T-cell (primary cell): ENCODE measurements around the gene COL6A3. TPM values are rescaled to one million over a fixed set of nuclear protein-coding genes. Genes with fewer than 3 reads are reported as not detected.

Source experiments
- ATAC-seq, 4 experiments: fragments of 200-7000 bp in 3 of 4; fragments of 150-1000 bp in 1 of 4; cut with Tn5 transposase; replicated peaks in 1 of 4; 1 replicate in 3 of 4; 2 replicates in 1 of 4; pipeline ENCODE4 v1.10.0; 2021; ENCODE audit warnings: moderate library complexity in 3 of 4, mild to moderate bottlenecking in 2 of 4, moderate number of reproducible peaks in 1 of 4
- CTCF ChIA-PET, 2 donors: fragments of 300-600 bp; sonication (Branson Sonifier 250); formaldehyde crosslinking; loops; one replicate each; lab custom pipeline; 2022; ENCODE audit warnings: antibody characterized with exemption in 2 of 2; lab: Charles Lee
- POLR2A ChIA-PET, 2 donors: fragments of 300-600 bp; sonication (Branson Sonifier 250); formaldehyde crosslinking; loops; one replicate each; lab custom pipeline; 2022; ENCODE audit warnings: antibody characterized with exemption in 2 of 2; lab: Charles Lee
- DNase-seq, 35 experiments: peaks; one replicate each; pipeline versions ENCODE4 v3.0.0 to v3.0.0-alpha.2; 2013 to 2023
- H3K27ac ChIP-seq: one replicate; pipeline ENCODE4 v1.5.1; 2013; ENCODE audit warnings: low read length
- H3K27me3 ChIP-seq, 2 experiments: replicated peaks in 1 of 2; 1 replicate in 1 of 2; 2 replicates in 1 of 2; pipeline versions ENCODE4 v1.6.1 to v1.7.0; 2013; ENCODE audit warnings: low read length in 1 of 2, mixed read lengths in 1 of 2; ENCODE audit not compliant: control insufficient read depth in 2 of 2, insufficient read depth in 2 of 2; ENCODE audit errors: extremely low read depth in 1 of 2
- H3K36me3 ChIP-seq, 2 donors: 1 replicate in 1 of 2; 2 replicates in 1 of 2; pipeline versions ENCODE4 v1.6.1 to v1.7.0; 2013; ENCODE audit warnings: low read length in 1 of 2; ENCODE audit not compliant: control insufficient read depth in 2 of 2, insufficient read depth in 1 of 2; ENCODE audit errors: extremely low read depth in 1 of 2
- H3K4me1 ChIP-seq, 2 experiments: 1 replicate in 1 of 2; 2 replicates in 1 of 2; pipeline versions ENCODE4 v1.6.1 to v1.7.0; 2013; ENCODE audit warnings: low read length in 2 of 2, mixed read lengths in 1 of 2; ENCODE audit not compliant: insufficient read depth in 2 of 2, control insufficient read depth in 1 of 2; ENCODE audit errors: extremely low read depth in 1 of 2
- H3K4me3 ChIP-seq, 2 donors: 1 replicate in 1 of 2; 2 replicates in 1 of 2; pipeline versions ENCODE4 v1.5.1 to v1.7.0; 2013; ENCODE audit warnings: mild to moderate bottlenecking in 2 of 2, low read length in 1 of 2, moderate library complexity in 1 of 2; ENCODE audit not compliant: control insufficient read depth in 1 of 2; ENCODE audit errors: extremely low read depth in 1 of 2
- H3K9me3 ChIP-seq: 2 replicates; pipeline ENCODE4 v1.7.0; 2013
- H3K27ac Mint-ChIP-seq, 2 donors: one replicate each; pipeline ENCODE4 v1.8.0; 2020 to 2021; ENCODE audit warnings: mild to moderate bottlenecking in 2 of 2, mixed read lengths in 2 of 2
- H3K27me3 Mint-ChIP-seq, 2 donors: one replicate each; pipeline ENCODE4 v1.8.0; 2021 to 2022; ENCODE audit warnings: mixed read lengths in 2 of 2
- H3K36me3 Mint-ChIP-seq: one replicate; pipeline ENCODE4 v1.8.0; 2021; ENCODE audit warnings: mixed read lengths
- H3K4me1 Mint-ChIP-seq, 3 donors: one replicate each; pipeline ENCODE4 v1.8.0; 2020 to 2022; ENCODE audit warnings: mixed read lengths in 3 of 3, mild to moderate bottlenecking in 1 of 3
- H3K4me3 Mint-ChIP-seq, 3 donors: one replicate each; pipeline ENCODE4 v1.8.0; 2020 to 2022; ENCODE audit warnings: mild to moderate bottlenecking in 3 of 3, mixed read lengths in 3 of 3, moderate library complexity in 3 of 3
- H3K9me3 Mint-ChIP-seq, 3 donors: one replicate each; pipeline ENCODE4 v1.8.0; 2020 to 2022; ENCODE audit warnings: mixed read lengths in 3 of 3
- WGBS: methylation state at CpG from one replicate; pipeline ENCODE4 v1.1.5; 2013; ENCODE audit warnings: missing lambda C conversion rate; ENCODE audit not compliant: insufficient coverage; 5-methylcytosine and 5-hydroxymethylcytosine counted together
- total RNA-seq, 35 experiments: library from RNA in 6 of 35; stranded (reverse) in 6 of 35; fragments of 120-200 nt in 1 of 35; gene quantifications; one replicate each; pipeline versions ENCODE4 v1.2.1 to v1.2.4 and lab custom pipeline; 2013 to 2026

Gene COL6A3
- total RNA-seq, 5 donors from 2014 or later (not counting 1 experiment from before 2014, with no cell fraction given), result 1.5 to 2.9 (median 2.5) TPM

DNA sequence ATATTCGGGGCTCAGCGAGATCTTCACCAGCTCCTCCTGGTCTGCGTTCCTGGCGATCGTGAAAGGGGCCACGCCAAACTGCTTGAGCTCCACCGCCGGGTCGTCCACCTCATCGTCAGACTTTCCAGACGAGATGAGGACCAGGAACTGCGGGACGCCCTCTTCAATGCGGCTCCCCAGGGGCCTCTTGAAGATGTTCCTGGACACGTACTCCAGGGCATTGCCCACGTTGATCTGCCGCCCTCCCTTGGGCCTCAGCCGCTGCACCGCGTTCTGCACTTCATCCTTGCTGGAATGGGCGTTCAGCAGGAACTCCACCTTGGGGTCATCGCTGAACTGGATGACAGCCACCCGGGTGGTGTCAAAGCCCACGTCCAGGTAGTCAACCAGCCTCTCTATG lies 42.1 kb downstream of the COL6A3 start:
- H3K27me3 Mint-ChIP-seq, result peaks cover 0 to 2% of the 10 kb centered on the region in 2 donors
- ATAC-seq (no peak), DNase-seq (no peak)
- Histone ChIP-seq H3K27ac (no peak overlapping the region), H3K36me3 (no peaks in the 10 kb centered on the region), H3K27me3 (no peaks in the 10 kb centered on the region), H3K4me1 (no peaks in the 10 kb centered on the region), H3K9me3 (no peaks in the 10 kb centered on the region), H3K4me3 (no peak overlapping the region)
- H3K4me3 Mint-ChIP-seq, result no peak overlapping the region
- POLR2A ChIA-PET, result no interaction called here
- CTCF ChIA-PET, result no interaction called here
- no peak overlapping the region for H3K27ac Mint-ChIP-seq
- H3K36me3 Mint-ChIP-seq, result peaks cover 5% of the 10 kb centered on the region
- 94% methylated on average over 24 of the region's 24 CpGs for WGBS
- H3K4me1 Mint-ChIP-seq, result no peaks in the 10 kb centered on the region
- no peaks in the 10 kb centered on the region for H3K9me3 Mint-ChIP-seq

- CTCF ChIA-PET, result no interaction called here
- peaks cover 13% of the 10 kb centered on the region for H3K36me3 Mint-ChIP-seq
Observed at GRCh38 chr2:237365671-237366070, 48.3 kb downstream of the COL6A3 start.

DNA sequence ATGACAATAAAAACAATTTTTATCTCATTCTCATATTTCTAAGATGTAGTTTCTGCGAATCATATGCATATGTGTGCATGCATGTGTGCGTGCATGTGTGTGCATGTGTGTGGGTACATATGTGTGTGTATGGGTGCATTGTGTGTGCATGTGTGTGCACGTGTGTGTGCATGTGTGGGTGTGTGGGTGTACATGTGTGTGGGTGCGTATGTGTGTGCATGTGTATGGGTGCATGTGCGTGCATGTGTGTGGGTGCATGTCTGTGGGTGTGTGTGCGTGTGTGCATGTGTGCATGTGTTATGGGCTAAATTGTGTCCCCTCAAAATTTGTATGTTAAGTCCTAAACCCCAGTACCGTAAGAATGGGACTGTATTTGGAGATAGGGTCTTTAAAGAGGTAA lies 49.3 kb downstream of the COL6A3 start:
- ATAC-seq, result no peak
- H3K9me3 Mint-ChIP-seq, result no peaks in the 10 kb centered on the region
- H3K4me1 Mint-ChIP-seq, result no peaks in the 10 kb centered on the region
- H3K4me3 Mint-ChIP-seq, result no peak overlapping the region
- H3K36me3 Mint-ChIP-seq, result peaks cover 13% of the 10 kb centered on the region
- peaks cover 0 to 4% of the 10 kb centered on the region in 2 donors for H3K36me3 ChIP-seq
- CTCF ChIA-PET, result no interaction called here
- no peaks in the 10 kb centered on the region for H3K4me1 ChIP-seq
- no peaks in the 10 kb centered on the region for H3K9me3 ChIP-seq
- no peak overlapping the region for H3K27ac Mint-ChIP-seq
- no peak overlapping the region for H3K4me3 ChIP-seq
- no peaks in the 10 kb centered on the region for H3K27me3 ChIP-seq
- POLR2A ChIA-PET, result no interaction called here
- H3K27me3 Mint-ChIP-seq, result peaks cover 0 to 1% of the 10 kb centered on the region in 2 donors
- WGBS, result 100% methylated on average over 7 of the region's 7 CpGs
- no peak overlapping the region for H3K27ac ChIP-seq
- no peak for DNase-seq

More at GRCh38 chr2:237365671-237366070, 48.3 kb downstream of the COL6A3 start:
- Histone ChIP-seq H3K9me3 (no peaks in the 10 kb centered on the region), H3K4me1 (no peaks in the 10 kb centered on the region), H3K27ac (no peak overlapping the region), H3K27me3 (no peaks in the 10 kb centered on the region), H3K4me3 (no peak overlapping the region), H3K36me3 (peaks cover 0 to 4% of the 10 kb centered on the region in 2 donors)
- no peak for DNase-seq
- ATAC-seq, result no peak
- Mint-ChIP-seq H3K9me3 (no peaks in the 10 kb centered on the region), H3K27me3 (no peaks in the 10 kb centered on the region), H3K4me1 (no peaks in the 10 kb centered on the region), H3K27ac (no peak overlapping the region), H3K4me3 (no peak overlapping the region)
- WGBS, result 95% methylated on average over 17 of the region's 19 CpGs
- POLR2A ChIA-PET, result no interaction called here

- Mint-ChIP-seq H3K36me3 (peaks cover 5% of the 10 kb centered on the region), H3K4me3 (no peak overlapping the region), H3K27ac (no peak overlapping the region), H3K27me3 (peaks cover 0 to 1% of the 10 kb centered on the region in 2 donors), H3K4me1 (no peaks in the 10 kb centered on the region), H3K9me3 (no peaks in the 10 kb centered on the region)
- no peak overlapping the region for H3K4me3 ChIP-seq
- H3K27ac ChIP-seq, result no peak overlapping the region
- CTCF ChIA-PET, result no interaction called here
- ATAC-seq, result no peak
- no peaks in the 10 kb centered on the region for H3K4me1 ChIP-seq
- peaks cover 0 to 4% of the 10 kb centered on the region in 2 donors for H3K36me3 ChIP-seq
- WGBS, result 95% methylated on average over 19 of the region's 22 CpGs
- H3K9me3 ChIP-seq, result no peaks in the 10 kb centered on the region
- POLR2A ChIA-PET, result no interaction called here
- H3K27me3 ChIP-seq, result no peaks in the 10 kb centered on the region
- no peak for DNase-seq
Observed at GRCh38 chr2:237361194-237362004, 52.6 kb downstream of the COL6A3 start.

GRCh38 chr2:237359894-237360780 lies 53.8 kb downstream of the COL6A3 start:
- POLR2A ChIA-PET, result no interaction called here
- Histone ChIP-seq H3K4me3 (no peak overlapping the region), H3K9me3 (no peaks in the 10 kb centered on the region), H3K27ac (no peak overlapping the region), H3K36me3 (peaks cover 0 to 4% of the 10 kb centered on the region in 2 donors), H3K4me1 (no peaks in the 10 kb centered on the region), H3K27me3 (no peaks in the 10 kb centered on the region)
- H3K27ac Mint-ChIP-seq, result no peak overlapping the region
- CTCF ChIA-PET, result no interaction called here
- H3K27me3 Mint-ChIP-seq, result peaks cover 0 to 1% of the 10 kb centered on the region in 2 donors
- no peak for DNase-seq
- H3K4me3 Mint-ChIP-seq, result no peak overlapping the region
- no peaks in the 10 kb centered on the region for H3K4me1 Mint-ChIP-seq
- no peaks in the 10 kb centered on the region for H3K9me3 Mint-ChIP-seq
- peaks cover under 1% of the 10 kb centered on the region for H3K36me3 Mint-ChIP-seq
- ATAC-seq, result no peak
- 89% methylated on average over 22 of the region's 23 CpGs for WGBS

DNA sequence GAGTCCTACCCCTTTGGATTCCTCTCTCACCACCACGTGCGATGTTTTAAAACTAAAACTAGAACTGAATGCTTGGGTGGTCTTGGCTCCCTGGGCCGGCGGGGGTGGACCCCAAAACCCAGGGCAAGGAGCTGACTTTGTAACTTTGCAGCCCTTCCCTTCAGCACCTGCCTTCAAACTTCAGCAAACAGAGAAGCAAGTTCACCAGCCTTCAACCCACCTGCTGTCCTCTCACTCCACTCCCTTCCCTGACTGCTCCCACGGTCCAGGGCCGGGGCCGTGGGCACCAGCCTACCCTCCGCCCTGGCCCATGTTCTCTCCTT lies 54.5 kb downstream of the COL6A3 start:
- ChIA-PET CTCF (no interaction called here), POLR2A (no interaction called here)
- ATAC-seq (no peak), DNase-seq (no peak)
- H3K36me3 Mint-ChIP-seq, result no peaks in the 10 kb centered on the region
- H3K4me3 Mint-ChIP-seq, result no peak overlapping the region
- H3K4me1 ChIP-seq, result no peaks in the 10 kb centered on the region
- H3K27ac ChIP-seq, result no peak overlapping the region
- no peaks in the 10 kb centered on the region for H3K9me3 ChIP-seq
- H3K27ac Mint-ChIP-seq, result no peak overlapping the region
- peaks cover 0 to 1% of the 10 kb centered on the region in 2 donors for H3K27me3 Mint-ChIP-seq
- peaks cover 0 to 4% of the 10 kb centered on the region in 2 donors for H3K36me3 ChIP-seq
- no peak overlapping the region for H3K4me3 ChIP-seq
- no peaks in the 10 kb centered on the region for H3K9me3 Mint-ChIP-seq
- 83% methylated on average over 8 of the region's 8 CpGs for WGBS
- no peaks in the 10 kb centered on the region for H3K27me3 ChIP-seq
- H3K4me1 Mint-ChIP-seq, result no peaks in the 10 kb centered on the region
